Loucy (cell line): Measurements from ENCODE around the gene WDR31.

ENCODE experiments used
- CTCF ChIP-seq: fragments of 200-600 bp; sonication (generic); conservative IDR thresholded peaks from 2 replicates; pipeline ENCODE4 v1.5.1; 2014; ENCODE audit warnings: mild to moderate bottlenecking, antibody characterized with exemption, low read length
- EZH2phosphoT487 ChIP-seq: fragments of 200-600 bp; IDR thresholded peaks from 2 replicates; pipeline ENCODE4 v1.6.1; 2018; ENCODE audit warnings: antibody characterized with exemption, mild to moderate bottlenecking, moderate library complexity, borderline replicate concordance

- no peak for TF ChIP-seq CTCF
- no peak for TF ChIP-seq EZH2phosphoT487
Measured at GRCh38 chr9:113281356-113281755, 58.7 kb downstream of the WDR31 start.
